H9 (cell line): ENCODE measurements around the gene PACC1. TPM values are rescaled to one million over a fixed set of nuclear protein-coding genes. Genes with fewer than 3 reads are reported as not detected.

ENCODE experiments used
- DNase-seq: peaks from one replicate; pipeline ENCODE4 v3.0.0-alpha.2; 2017
- H2AFZ ChIP-seq: one replicate; pipeline ENCODE4 v1.6.1; 2013; ENCODE audit warnings: mild to moderate bottlenecking, low read length, control low read depth, moderate library complexity
- H2AK5ac ChIP-seq: 2 replicates; pipeline ENCODE4 v1.6.1; 2013; ENCODE audit warnings: low read length, control low read depth, mixed read lengths; ENCODE audit not compliant: insufficient read length
- H2BK120ac ChIP-seq: one replicate; pipeline ENCODE4 v1.6.1; 2013; ENCODE audit warnings: low read depth, mild to moderate bottlenecking, low read length, control low read depth, inconsistent platforms; ENCODE audit not compliant: poor library complexity, severe bottlenecking
- H2BK12ac ChIP-seq: 2 replicates; pipeline ENCODE4 v1.6.1; 2013; ENCODE audit warnings: low read length, control low read depth, mixed read lengths, low read depth; ENCODE audit not compliant: insufficient read length
- H2BK15ac ChIP-seq: 2 replicates; pipeline ENCODE4 v1.6.1; 2013; ENCODE audit warnings: low read depth, low read length, control low read depth
- H2BK20ac ChIP-seq: one replicate; pipeline ENCODE4 v1.6.1; 2013; ENCODE audit warnings: low read depth, mild to moderate bottlenecking, low read length, control low read depth, inconsistent platforms; ENCODE audit not compliant: poor library complexity, severe bottlenecking
- H2BK5ac ChIP-seq: 2 replicates; pipeline ENCODE4 v1.6.1; 2013; ENCODE audit warnings: low read length, control low read depth, mixed read lengths; ENCODE audit not compliant: insufficient read length
- H3K14ac ChIP-seq: 2 replicates; pipeline ENCODE4 v1.6.1; 2013; ENCODE audit warnings: low read length, control low read depth; ENCODE audit not compliant: insufficient read depth
- H3K18ac ChIP-seq: 2 replicates; pipeline ENCODE4 v1.6.1; 2013; ENCODE audit warnings: low read depth, mild to moderate bottlenecking, mixed read lengths, low read length, control low read depth; ENCODE audit not compliant: insufficient read length
- H3K23ac ChIP-seq: 2 replicates; pipeline ENCODE4 v1.6.1; 2013; ENCODE audit warnings: low read length, control low read depth, mixed read lengths, low read depth; ENCODE audit not compliant: insufficient read length
- H3K23me2 ChIP-seq: 2 replicates; pipeline ENCODE4 v1.6.1; 2013; ENCODE audit warnings: low read depth, mild to moderate bottlenecking, mixed read lengths, low read length, control low read depth; ENCODE audit not compliant: insufficient read length, poor library complexity, severe bottlenecking
- H3K27ac ChIP-seq: 2 replicates; pipeline ENCODE4 v1.5.1; 2013; ENCODE audit warnings: low read length, control low read depth, mixed read lengths, low read depth; ENCODE audit not compliant: insufficient read length
- H3K27me3 ChIP-seq: 2 replicates; pipeline ENCODE4 v1.6.1; 2013; ENCODE audit warnings: low read length, control low read depth, inconsistent platforms; ENCODE audit not compliant: insufficient read depth
- H3K4ac ChIP-seq: 2 replicates; pipeline ENCODE4 v1.6.1; 2013; ENCODE audit warnings: low read depth, mild to moderate bottlenecking, control low read depth, inconsistent platforms, low read length, moderate library complexity
- H3K4me1 ChIP-seq: 2 replicates; pipeline ENCODE4 v1.6.1; 2013; ENCODE audit warnings: low read length, control low read depth, inconsistent platforms; ENCODE audit not compliant: insufficient read depth
- H3K4me2 ChIP-seq: 2 replicates; pipeline ENCODE4 v1.6.1; 2013; ENCODE audit warnings: low read length, control low read depth, mixed read lengths; ENCODE audit not compliant: insufficient read length, insufficient read depth
- H3K56ac ChIP-seq: 2 replicates; pipeline ENCODE4 v1.6.1; 2013; ENCODE audit warnings: low read depth, mild to moderate bottlenecking, mixed read lengths, low read length, control low read depth; ENCODE audit not compliant: insufficient read length
- H3K79me1 ChIP-seq: 2 replicates; pipeline ENCODE4 v1.6.1; 2013; ENCODE audit warnings: low read depth, mild to moderate bottlenecking, moderate library complexity, low read length, control low read depth, inconsistent platforms; ENCODE audit not compliant: insufficient read depth, poor library complexity, severe bottlenecking
- H3K79me2 ChIP-seq: 2 replicates; pipeline ENCODE4 v1.6.1; 2013; ENCODE audit warnings: low read length, control low read depth, inconsistent platforms; ENCODE audit not compliant: insufficient read depth
- H3K9ac ChIP-seq: 2 replicates; pipeline ENCODE4 v1.6.1; 2013; ENCODE audit warnings: low read length, control low read depth, mixed read lengths; ENCODE audit not compliant: insufficient read length; ENCODE audit errors: extremely low read depth
- H3K9me3 ChIP-seq: one replicate; pipeline ENCODE4 v1.6.1; 2013; ENCODE audit warnings: low read depth, low read length, inconsistent platforms; ENCODE audit not compliant: control insufficient read depth
- H3T11ph ChIP-seq: one replicate; pipeline ENCODE4 v1.6.1; 2013; ENCODE audit warnings: mild to moderate bottlenecking, low read length, control low read depth, inconsistent platforms
- H4K20me1 ChIP-seq: one replicate; pipeline ENCODE4 v1.6.1; 2013; ENCODE audit not compliant: control insufficient read depth, insufficient read length, insufficient read depth
- H4K5ac ChIP-seq: 2 replicates; pipeline ENCODE4 v1.6.1; 2013; ENCODE audit warnings: low read depth, mild to moderate bottlenecking, mixed read lengths, low read length, control low read depth; ENCODE audit not compliant: insufficient read length
- H4K8ac ChIP-seq: replicated peaks from 2 replicates; pipeline ENCODE4 v1.6.1; 2013; ENCODE audit warnings: low read length, control low read depth, mixed read lengths, low read depth; ENCODE audit not compliant: insufficient read length
- H4K91ac ChIP-seq: 2 replicates; pipeline ENCODE4 v1.6.1; 2013; ENCODE audit warnings: low read depth, mild to moderate bottlenecking, moderate library complexity, mixed read lengths, low read length, control low read depth; ENCODE audit not compliant: insufficient read length
- H3K27ac Mint-ChIP-seq, 3 experiments: 2 replicates in 2 of 3; 3 replicates in 1 of 3; pipeline ENCODE4 v1.8.0; 2020 to 2021; ENCODE audit warnings: mixed read lengths in 3 of 3, mild to moderate bottlenecking in 1 of 3, moderate library complexity in 1 of 3
- H3K27me3 Mint-ChIP-seq: 2 replicates; pipeline ENCODE4 v1.8.0; 2021; ENCODE audit warnings: low read depth, mild to moderate bottlenecking, moderate library complexity, mixed read lengths
- H3K36me3 Mint-ChIP-seq, 3 experiments: 2 replicates in 2 of 3; 3 replicates in 1 of 3; pipeline ENCODE4 v1.8.0; 2020 to 2021; ENCODE audit warnings: low read depth in 3 of 3, mixed read lengths in 3 of 3; ENCODE audit not compliant: insufficient read depth in 1 of 3
- H3K4me1 Mint-ChIP-seq, 2 experiments: 2 replicates each; pipeline ENCODE4 v1.8.0; 2020; ENCODE audit warnings: mixed read lengths in 2 of 2
- H3K4me3 Mint-ChIP-seq, 2 experiments: 2 replicates in 1 of 2; 3 replicates in 1 of 2; pipeline ENCODE4 v1.8.0; 2020 to 2021; ENCODE audit warnings: mild to moderate bottlenecking in 2 of 2, mixed read lengths in 2 of 2, moderate library complexity in 1 of 2
- H3K9me3 Mint-ChIP-seq, 2 experiments: 2 replicates in 1 of 2; 3 replicates in 1 of 2; pipeline ENCODE4 v1.8.0; 2020; ENCODE audit warnings: mild to moderate bottlenecking in 2 of 2, mixed read lengths in 2 of 2, moderate library complexity in 1 of 2
- CTCF ChIP-seq: fragments of 200-600 bp; sonication (generic); conservative IDR thresholded peaks from 3 replicates; pipeline ENCODE4 v1.8.0; 2021; ENCODE audit warnings: antibody characterized with exemption, mild to moderate bottlenecking
- WGBS: extraction: QIAGEN DNeasy Blood & Tissue Kit; methylation state at CpG from one replicate; pipeline ENCODE4 v1.1.7; 2013; ENCODE audit warnings: missing lambda C conversion rate, low lambda C conversion rate, mixed read lengths; ENCODE audit not compliant: insufficient read length; ENCODE audit errors: extremely low coverage; 5-methylcytosine and 5-hydroxymethylcytosine counted together
- total RNA-seq: library from RNA; stranded (reverse); gene quantifications from 2 replicates; pipeline ENCODE4 v1.2.1, GENCODE V29; 2021

The PACC1 gene
- total RNA-seq, 1 experiment from 2014 or later, result 10.9 TPM

DNA sequence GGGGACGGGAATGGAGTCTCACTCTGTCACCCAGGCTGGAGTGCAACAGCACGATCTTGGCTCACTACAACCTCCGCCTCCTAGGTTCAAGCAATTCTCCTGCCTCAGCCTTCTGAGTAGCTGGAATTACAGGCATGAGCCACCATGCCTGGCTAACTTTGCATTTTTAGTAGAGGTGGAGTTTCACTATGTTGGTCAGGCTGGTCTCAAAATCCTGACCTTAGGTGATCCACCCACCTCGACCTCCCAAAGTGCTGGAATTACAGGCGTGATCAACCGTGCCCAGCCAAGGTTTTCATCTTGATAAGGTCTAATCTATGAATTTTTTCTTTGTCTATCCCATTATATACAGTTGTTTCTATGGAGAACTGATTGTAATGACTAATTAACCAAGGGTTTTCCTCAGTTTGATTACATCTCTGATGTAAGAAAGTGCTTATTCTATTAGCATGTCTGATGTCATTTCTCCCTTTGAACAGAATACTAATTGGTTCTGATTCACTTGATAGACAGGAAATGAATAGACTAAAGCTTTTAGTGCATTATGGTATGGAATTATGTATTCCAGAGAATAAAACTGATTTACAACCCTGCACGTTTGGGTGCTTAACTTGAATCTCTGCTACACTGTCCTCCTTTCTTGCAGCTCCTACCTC lies 11.9 kb downstream of the PACC1 start:
- H3K36me3 Mint-ChIP-seq, result peaks cover 44 to 79% (median 54%) of the 10 kb centered on the region in 3 experiments
- Histone ChIP-seq H3K14ac (no peak overlapping the region), H3K4me1 (no peaks in the 10 kb centered on the region), H3K23ac (no peak overlapping the region), H4K20me1 (no peaks in the 10 kb centered on the region), H3K18ac (no peak overlapping the region), H4K5ac (no peak overlapping the region), H4K91ac (no peak overlapping the region), H3K79me2 (no peaks in the 10 kb centered on the region), H2BK15ac (no peak overlapping the region), H2AK5ac (no peak overlapping the region), H3K27me3 (no peaks in the 10 kb centered on the region), H2BK120ac (no peak overlapping the region), H2AFZ (no peak overlapping the region), H4K8ac (no peak overlapping the region), H3K4me2 (no peak overlapping the region), H3T11ph (no peak overlapping the region), H3K9me3 (no peaks in the 10 kb centered on the region), H3K79me1 (no peaks in the 10 kb centered on the region), H2BK5ac (no peak overlapping the region), H3K56ac (no peak overlapping the region), H2BK12ac (no peak overlapping the region), H3K27ac (no peak overlapping the region), H3K23me2 (no peaks in the 10 kb centered on the region), H3K4ac (no peak overlapping the region), H2BK20ac (no peak overlapping the region), H3K9ac (no peak overlapping the region)
- no peak for DNase-seq
- H3K4me1 Mint-ChIP-seq, result no peaks in the 10 kb centered on the region
- TF ChIP-seq CTCF, result no peak
- no CpG with 5 or more reads among the region's 7 CpGs for WGBS
- no peaks in the 10 kb centered on the region for H3K27me3 Mint-ChIP-seq
- H3K9me3 Mint-ChIP-seq, result peaks cover 0 to 3% of the 10 kb centered on the region in 2 experiments; a peak in 3 of 5 replicates
- H3K4me3 Mint-ChIP-seq, result no peak overlapping the region
- peak overlapping the region in 1 of 3 experiments; percentile 4; a peak in 2 of 7 replicates for H3K27ac Mint-ChIP-seq
